Activated CD4-positive, alpha-beta T cell treated with anti-CD3 and anti-CD28 coated beads for 1 hour (primary cell): ENCODE data around the gene CDC42BPB.
A peak's percentile ranks its signal among the peaks of the same experiment; 100 is the strongest.

Experiments used
- DNase-seq: peaks from one replicate; pipeline ENCODE4 v3.0.0-alpha.2; 2020

The CDC42BPB gene, protein sequence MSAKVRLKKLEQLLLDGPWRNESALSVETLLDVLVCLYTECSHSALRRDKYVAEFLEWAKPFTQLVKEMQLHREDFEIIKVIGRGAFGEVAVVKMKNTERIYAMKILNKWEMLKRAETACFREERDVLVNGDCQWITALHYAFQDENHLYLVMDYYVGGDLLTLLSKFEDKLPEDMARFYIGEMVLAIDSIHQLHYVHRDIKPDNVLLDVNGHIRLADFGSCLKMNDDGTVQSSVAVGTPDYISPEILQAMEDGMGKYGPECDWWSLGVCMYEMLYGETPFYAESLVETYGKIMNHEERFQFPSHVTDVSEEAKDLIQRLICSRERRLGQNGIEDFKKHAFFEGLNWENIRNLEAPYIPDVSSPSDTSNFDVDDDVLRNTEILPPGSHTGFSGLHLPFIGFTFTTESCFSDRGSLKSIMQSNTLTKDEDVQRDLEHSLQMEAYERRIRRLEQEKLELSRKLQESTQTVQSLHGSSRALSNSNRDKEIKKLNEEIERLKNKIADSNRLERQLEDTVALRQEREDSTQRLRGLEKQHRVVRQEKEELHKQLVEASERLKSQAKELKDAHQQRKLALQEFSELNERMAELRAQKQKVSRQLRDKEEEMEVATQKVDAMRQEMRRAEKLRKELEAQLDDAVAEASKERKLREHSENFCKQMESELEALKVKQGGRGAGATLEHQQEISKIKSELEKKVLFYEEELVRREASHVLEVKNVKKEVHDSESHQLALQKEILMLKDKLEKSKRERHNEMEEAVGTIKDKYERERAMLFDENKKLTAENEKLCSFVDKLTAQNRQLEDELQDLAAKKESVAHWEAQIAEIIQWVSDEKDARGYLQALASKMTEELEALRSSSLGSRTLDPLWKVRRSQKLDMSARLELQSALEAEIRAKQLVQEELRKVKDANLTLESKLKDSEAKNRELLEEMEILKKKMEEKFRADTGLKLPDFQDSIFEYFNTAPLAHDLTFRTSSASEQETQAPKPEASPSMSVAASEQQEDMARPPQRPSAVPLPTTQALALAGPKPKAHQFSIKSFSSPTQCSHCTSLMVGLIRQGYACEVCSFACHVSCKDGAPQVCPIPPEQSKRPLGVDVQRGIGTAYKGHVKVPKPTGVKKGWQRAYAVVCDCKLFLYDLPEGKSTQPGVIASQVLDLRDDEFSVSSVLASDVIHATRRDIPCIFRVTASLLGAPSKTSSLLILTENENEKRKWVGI (N-terminal part only)

GRCh38 chr14:103057372-103058163, at the start of gene CDC42BPB:
TSS of gene CDC42BPB (minus strand) at chr14:103057549. CDS start at chr14:103057173, 376 bp downstream.
- DNase-seq, result peak; percentile 46

DNA sequence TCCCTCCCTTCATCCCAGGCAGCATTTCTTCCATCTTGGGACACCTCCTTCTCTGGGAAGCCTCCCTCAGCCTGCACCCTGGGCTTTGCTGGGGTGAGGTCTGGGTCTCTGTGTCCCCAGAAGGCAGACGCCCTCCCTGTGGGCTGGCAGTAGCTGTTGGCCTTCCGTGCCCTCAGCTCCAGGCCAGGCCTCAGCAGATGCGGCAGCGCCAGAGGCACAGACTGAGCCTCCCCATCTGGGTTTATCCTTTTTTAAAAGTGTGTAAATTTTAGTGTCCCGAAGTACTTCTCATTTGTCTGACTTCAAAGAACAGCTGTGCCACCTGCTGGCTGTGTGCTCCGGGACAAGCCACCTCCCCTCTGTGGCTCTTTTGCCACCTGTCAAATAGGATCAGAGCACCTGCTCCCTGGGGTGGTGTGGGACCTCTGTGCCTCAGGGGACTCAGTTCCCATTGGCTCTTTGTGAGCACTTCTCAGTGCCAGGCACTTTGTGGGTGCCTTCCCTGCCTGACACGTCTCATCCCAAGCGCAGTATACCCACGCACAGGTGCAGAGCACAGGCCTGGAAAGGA, 48.3 kb upstream of the CDC42BPB start:
- no peak for DNase-seq

DNA sequence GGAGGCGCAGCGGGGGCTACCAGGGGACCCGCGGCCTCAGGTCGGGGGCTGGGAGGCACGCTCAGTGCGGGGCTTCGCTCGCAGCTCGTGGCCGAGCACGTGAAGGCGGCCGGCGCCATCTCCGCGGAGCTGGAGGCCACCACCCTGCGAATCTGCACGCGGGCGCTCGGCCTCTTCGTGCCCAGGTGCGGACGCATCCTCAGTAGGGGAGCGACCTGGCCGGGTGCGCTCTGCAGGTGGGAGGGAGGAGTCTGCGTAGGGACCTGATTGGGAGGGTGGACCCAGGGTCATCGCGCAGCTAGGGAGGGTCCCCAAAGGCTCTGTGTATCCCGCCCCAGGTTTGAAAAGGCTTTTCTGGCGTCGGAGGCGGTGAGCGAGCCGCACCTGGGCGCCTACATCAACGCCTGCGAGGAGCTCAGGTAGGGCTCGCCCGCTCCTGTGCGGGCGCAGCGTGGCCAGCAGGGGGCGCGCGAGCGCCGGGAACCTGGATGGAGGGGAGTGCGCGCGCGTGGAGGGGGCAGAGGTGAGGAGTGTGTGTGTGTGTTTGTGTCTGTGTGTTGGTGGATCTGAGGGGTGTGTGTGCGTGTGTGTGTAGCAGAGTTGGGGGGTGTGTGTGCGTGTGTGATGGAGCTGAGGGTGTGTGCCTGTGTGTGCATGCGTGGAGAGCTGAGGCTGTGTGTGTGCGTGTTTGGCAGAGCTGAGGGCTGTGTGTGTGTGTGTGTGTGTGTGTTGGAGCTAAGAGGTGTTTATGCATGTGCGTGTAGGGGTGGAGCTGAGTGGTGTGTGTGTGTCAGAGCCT, 47.5 kb upstream of the CDC42BPB start:
- DNase-seq, result peak; percentile 63

DNA sequence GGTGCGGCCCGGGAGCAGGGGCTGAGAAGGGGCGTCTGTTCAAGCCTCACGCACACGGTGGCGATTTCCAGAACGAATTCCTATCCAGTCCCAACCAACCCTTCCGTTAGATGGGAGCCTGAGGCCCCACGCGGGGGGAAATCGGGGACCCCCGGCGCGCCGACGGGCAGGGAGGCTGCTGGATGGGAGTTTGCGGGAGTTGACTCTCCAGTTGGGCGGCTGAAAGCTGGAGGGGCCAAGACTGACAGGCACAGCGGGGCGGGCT, 47.0 kb upstream of the CDC42BPB start:
- DNase-seq, result no peak

DNA sequence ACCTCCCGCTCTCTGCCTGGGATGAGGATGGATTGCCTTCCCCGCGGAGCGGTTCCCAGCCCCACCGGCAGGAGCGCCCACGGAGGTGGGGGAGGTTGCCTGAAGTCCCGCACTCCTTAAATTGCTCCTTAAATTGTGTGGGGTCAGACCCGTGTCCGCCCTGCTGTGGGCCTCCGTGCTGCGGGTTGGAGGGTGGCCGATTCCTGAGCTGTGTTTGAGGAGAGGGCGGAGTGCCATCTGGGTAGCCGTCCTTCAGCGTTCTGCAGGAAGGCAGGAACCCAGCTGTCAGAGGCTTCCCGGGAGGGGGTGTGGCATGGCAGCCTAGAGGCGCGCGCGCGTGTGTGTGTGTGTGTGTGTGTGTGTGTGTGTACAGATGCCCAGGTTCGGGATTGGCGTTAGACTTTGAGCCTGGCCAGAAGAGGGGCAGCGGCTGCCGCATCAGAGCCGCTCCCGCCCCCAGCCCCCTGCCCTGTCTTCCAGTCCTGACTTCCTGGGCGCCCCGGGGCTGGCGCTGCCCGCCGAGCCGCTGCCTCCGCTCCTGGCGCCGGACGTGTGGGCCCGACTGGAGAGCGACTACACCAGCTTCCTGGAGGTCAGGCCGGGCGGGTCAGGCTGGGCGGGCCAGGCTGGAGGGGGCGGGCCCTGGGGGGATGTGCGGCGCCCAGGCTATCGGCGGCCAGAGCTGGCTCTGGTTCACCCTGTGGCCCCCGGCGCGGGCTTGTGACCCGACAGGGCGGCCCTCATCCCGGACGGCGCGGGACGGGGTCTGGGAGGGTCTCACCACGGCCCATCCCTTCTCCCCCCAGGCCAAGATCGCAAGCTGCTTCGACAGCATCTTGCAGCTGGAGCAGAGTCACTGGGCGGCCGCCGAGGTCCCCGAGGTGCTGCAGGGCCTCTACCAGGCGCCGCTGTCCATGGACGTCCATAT, 46.4 kb upstream of the CDC42BPB start:
- DNase-seq, result no peak

DNA sequence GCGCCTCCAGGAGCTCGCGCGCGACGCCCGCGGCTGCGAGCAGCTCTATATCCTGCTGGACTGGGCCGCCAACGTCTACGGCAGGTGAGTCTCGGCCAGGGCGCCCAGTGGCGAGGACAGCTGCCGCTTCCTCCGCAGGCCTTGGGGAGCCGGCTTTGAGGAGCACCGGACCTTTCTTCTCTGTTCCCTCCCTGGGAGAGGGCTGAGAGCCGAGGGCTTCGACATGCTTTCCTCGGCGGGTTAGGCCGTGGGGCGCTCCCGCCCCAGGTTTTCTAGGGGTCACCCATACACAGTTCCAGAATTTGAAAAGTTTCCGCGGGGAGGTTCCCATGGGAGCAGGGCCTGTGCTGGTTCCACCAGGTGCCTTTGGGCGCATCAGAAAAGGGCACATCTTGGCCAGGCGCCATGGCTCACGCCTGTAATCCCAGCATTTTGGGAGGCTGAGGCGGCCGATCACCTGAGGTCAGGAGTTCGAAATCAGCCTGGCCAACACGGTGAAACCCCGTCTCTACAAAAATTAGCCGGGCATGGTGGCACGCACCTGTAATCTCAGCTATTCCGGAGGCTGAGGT, 45.4 kb upstream of the CDC42BPB start:
- no peak for DNase-seq

- DNase-seq, result no peak
These were observed 44.8 kb upstream of the CDC42BPB start for GRCh38 chr14:103101963-103102688.

- DNase-seq, result no peak
These were observed 44.1 kb upstream of the CDC42BPB start for GRCh38 chr14:103101257-103101962.

GRCh38 chr14:103100281-103101121, 43.2 kb upstream of the CDC42BPB start:
- no peak for DNase-seq

- no peak for DNase-seq
These were observed 42.5 kb upstream of the CDC42BPB start for GRCh38 chr14:103099733-103100280.

DNA sequence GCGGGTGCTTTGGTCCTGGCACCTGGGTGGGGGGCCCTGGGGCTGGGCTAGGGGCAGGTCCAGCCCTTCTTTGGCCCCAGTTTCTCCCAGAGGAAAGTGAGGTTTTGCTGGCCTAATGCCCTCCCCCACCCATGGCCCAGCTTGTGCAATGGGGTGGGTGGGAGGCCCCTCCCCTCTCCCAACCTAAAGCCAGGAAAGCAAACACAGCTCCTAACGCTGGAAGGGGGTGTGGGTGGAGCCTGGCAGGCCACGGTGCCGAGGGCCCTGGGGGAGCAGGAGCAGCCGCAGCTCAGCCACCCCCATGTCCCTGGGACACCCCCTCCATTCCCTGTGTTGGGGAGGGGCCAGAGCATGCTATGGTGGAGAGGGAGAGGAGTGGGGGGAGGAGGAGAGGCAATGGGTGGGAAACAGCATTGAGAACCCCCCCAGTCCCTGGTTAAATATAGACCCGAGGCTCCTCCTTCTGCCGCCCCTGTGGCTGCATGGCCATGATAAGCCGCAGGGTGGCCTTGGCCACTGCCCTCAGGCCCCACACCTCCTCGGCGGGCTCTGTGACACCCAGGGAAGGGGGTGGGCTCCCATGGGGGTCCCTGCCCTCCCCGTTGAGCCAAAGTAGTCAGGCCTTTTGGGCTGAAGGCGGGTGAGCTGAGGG, 41.9 kb upstream of the CDC42BPB start:
- no peak for DNase-seq

DNA sequence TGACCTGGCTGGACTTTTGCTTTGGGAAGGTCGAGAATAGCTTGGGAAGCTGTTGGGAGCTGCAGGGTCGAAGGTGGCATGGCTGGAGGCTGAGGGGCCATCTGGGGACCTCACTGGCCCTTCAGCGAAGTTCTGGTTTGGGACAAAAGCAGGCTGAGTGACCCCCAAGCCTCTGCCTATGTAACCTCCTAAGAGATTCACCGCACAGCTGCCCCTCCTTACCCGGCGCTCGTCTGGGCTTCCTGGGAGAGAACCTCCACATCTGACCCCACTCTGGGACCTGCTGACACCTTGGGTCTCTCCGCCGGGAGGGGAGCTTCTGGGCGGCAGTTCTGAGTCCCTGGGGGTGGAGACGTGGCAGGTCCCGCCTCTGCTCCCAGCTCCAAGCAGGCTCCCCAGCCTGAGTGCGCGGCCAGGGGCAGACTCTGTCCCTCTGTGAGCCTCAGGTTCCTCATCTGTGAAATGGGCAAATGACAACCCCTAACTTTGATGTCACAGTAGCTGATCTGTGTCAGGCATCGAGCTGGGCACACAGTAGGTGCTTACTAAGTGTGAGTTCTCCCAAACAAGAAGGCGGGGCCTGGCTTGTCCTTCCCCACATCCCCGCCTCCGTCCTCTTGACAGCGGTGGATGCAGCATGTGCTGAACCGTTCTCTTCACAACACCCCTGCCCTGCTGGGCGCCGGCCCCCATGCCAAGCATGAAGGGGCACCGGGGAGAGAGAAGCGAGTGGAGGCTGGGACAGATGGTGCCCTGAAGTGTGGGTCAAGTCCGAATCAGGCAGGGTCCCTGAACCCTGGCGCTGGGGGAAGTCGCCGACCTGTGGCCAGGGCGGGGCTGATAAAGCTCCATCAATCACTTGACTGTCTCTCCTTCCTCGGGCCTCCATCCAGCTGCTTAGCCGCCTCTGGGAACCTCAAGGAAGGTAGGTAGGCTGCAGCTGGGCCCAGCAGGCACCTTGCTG, 40.9 kb upstream of the CDC42BPB start:
- no peak for DNase-seq

DNA sequence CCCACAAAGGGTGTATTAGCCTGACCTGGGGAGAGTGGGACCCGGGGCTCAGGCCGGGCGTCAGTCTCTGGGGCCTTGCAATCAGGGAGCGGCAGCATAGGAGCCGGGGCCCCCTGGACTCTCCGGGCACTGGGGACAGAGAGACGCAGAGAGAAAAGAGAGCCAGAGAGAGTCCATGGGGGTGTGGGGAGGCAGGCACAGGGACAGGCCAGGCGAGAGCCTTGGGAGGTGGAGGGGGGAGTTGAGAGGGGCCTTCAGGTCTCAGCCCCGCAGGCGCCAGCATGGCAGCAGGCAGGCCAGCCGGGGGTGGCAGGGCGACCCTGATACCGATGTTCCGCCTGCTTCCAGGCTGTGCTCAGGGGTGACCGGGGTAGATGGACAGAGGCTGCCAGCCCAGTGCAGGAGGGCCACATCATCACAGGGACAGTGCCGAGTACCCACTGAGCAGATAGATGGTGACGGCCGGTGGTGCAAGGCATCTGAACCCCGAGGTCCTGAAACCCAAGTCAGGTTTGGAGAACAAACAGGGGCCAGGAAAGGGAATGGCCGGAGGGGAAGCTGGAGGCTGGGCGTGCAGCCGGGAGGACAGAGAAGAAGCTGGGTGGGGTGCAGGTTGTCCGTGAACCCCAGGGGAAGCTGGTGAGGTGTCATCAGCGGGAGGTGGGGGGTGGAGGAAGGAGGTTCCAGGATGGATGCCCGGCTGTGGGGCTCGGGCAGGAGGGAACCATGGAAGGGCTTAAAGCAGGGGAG, 40.1 kb upstream of the CDC42BPB start:
- no peak for DNase-seq

GRCh38 chr14:103096387-103096786, 39.0 kb upstream of the CDC42BPB start:
- no peak for DNase-seq
